Ishikawa (cell line): ENCODE results near the gene SUFU.

Experiments
- CEBPB ChIP-seq: IDR thresholded peaks from 2 replicates; pipeline ENCODE4 v1.6.1; 2012
- CREB1 ChIP-seq: IDR thresholded peaks from 2 replicates; pipeline ENCODE4 v1.6.1; 2012; ENCODE audit warnings: low read depth
- EGR1 ChIP-seq: IDR thresholded peaks from 2 replicates; pipeline ENCODE4 v1.6.1; 2012
- EP300 ChIP-seq: IDR thresholded peaks from 2 replicates; pipeline ENCODE4 v1.6.1; 2012; ENCODE audit warnings: borderline replicate concordance
- FOXM1 ChIP-seq: IDR thresholded peaks from 2 replicates; pipeline ENCODE4 v1.6.1; 2012; ENCODE audit warnings: low read depth, borderline replicate concordance
- MAX ChIP-seq: IDR thresholded peaks from 2 replicates; pipeline ENCODE4 v1.6.1; 2012
- NFIC ChIP-seq: IDR thresholded peaks from 2 replicates; pipeline ENCODE4 v1.6.1; 2012
- RAD21 ChIP-seq: IDR thresholded peaks from 2 replicates; pipeline ENCODE4 v1.6.1; 2012; ENCODE audit warnings: low read depth
- REST ChIP-seq: IDR thresholded peaks from 2 replicates; pipeline ENCODE4 v1.6.1; 2012; ENCODE audit warnings: low read depth, mild to moderate bottlenecking
- TAF1 ChIP-seq: IDR thresholded peaks from 2 replicates; pipeline ENCODE4 v1.6.1; 2012; ENCODE audit warnings: low read depth, mild to moderate bottlenecking
- TCF12 ChIP-seq: IDR thresholded peaks from 2 replicates; pipeline ENCODE4 v1.6.1; 2012; ENCODE audit warnings: low read depth
- TEAD4 ChIP-seq: IDR thresholded peaks from 2 replicates; pipeline ENCODE4 v1.6.1; 2012
- USF1 ChIP-seq: IDR thresholded peaks from 2 replicates; pipeline ENCODE4 v1.6.1; 2012
- YY1 ChIP-seq: IDR thresholded peaks from 2 replicates; pipeline ENCODE4 v1.6.1; 2012; ENCODE audit warnings: low read depth
- ZBTB7A ChIP-seq: IDR thresholded peaks from 2 replicates; pipeline ENCODE4 v1.6.1; 2012; ENCODE audit warnings: low read depth

SUFU gene

GRCh38 chr10:102615361-102615760, 111.6 kb downstream of the SUFU start:
- TF ChIP-seq TCF12 (no peak), TEAD4 (no peak), YY1 (no peak), RAD21 (peak; percentile 45; the same call in 1 of the 2 replicates), MAX (no peak)

GRCh38 chr10:102616066-102616770, 112.4 kb downstream of the SUFU start:
- TF ChIP-seq TEAD4 (no peak), ZBTB7A (no peak), EP300 (no peak), RAD21 (no peak), YY1 (no peak), CREB1 (no peak), EGR1 (no peak), CEBPB (no peak), USF1 (no peak)

GRCh38 chr10:102617041-102617440, 113.3 kb downstream of the SUFU start:
- no peak for TF ChIP-seq FOXM1
- TF ChIP-seq MAX, result no peak
- no peak for TF ChIP-seq CEBPB
- TF ChIP-seq CREB1, result no peak
- TF ChIP-seq REST, result no peak

- TF ChIP-seq EP300 (no peak), NFIC (no peak), TEAD4 (no peak), MAX (no peak), EGR1 (no peak), YY1 (no peak), REST (no peak), FOXM1 (no peak), TCF12 (no peak), CEBPB (no peak), USF1 (no peak), ZBTB7A (no peak)
These were observed 114.0 kb downstream of the SUFU start for GRCh38 chr10:102617816-102618215.

- TF ChIP-seq EGR1, result no peak
- TF ChIP-seq TCF12, result no peak
- TF ChIP-seq FOXM1, result no peak
- TF ChIP-seq NFIC, result no peak
- no peak for TF ChIP-seq EP300
- no peak for TF ChIP-seq RAD21
- TF ChIP-seq TAF1, result no peak
- TF ChIP-seq REST, result no peak
- TF ChIP-seq CREB1, result no peak
- TF ChIP-seq TEAD4, result no peak
- no peak for TF ChIP-seq YY1
- no peak for TF ChIP-seq MAX
- no peak for TF ChIP-seq USF1
- TF ChIP-seq CEBPB, result no peak
- TF ChIP-seq ZBTB7A, result no peak
These were observed 115.7 kb downstream of the SUFU start for GRCh38 chr10:102619281-102619981.
